GM21723 (cell line): Measurements from ENCODE around the gene MYOF.

Experiments used
- ATAC-seq: cut with Tn5 transposase; IDR thresholded peaks from one replicate; pipeline ENCODE4 v1.9.1; 2021; ENCODE audit warnings: mild to moderate bottlenecking, moderate library complexity; ENCODE audit not compliant: unreplicated experiment

The MYOF gene

GRCh38 chr10:93482145-93482834, at the start of gene MYOF:
TSS of gene MYOF (minus strand) at chr10:93482334. CDS start at chr10:93482194, 140 bp downstream.
- ATAC-seq, result peak; percentile 82

- no peak for ATAC-seq
Measured at GRCh38 chr10:93518531-93518930, 36.4 kb upstream of the MYOF start.

GRCh38 chr10:93516006-93516380, 33.9 kb upstream of the MYOF start:
- ATAC-seq, result no peak

GRCh38 chr10:93515071-93516005, 33.2 kb upstream of the MYOF start:
- no peak for ATAC-seq

GRCh38 chr10:93514521-93514920, 32.4 kb upstream of the MYOF start:
- ATAC-seq, result no peak

- no peak for ATAC-seq
Measured at GRCh38 chr10:93513091-93513490, 31.0 kb upstream of the MYOF start.

GRCh38 chr10:93512565-93512964, 30.4 kb upstream of the MYOF start:
- no peak for ATAC-seq

GRCh38 chr10:93509816-93510215, 27.7 kb upstream of the MYOF start:
- no peak for ATAC-seq

GRCh38 chr10:93505075-93505474, 22.9 kb upstream of the MYOF start:
- ATAC-seq, result no peak

GRCh38 chr10:93503075-93503474, 20.9 kb upstream of the MYOF start:
- peak; percentile 72 for ATAC-seq

GRCh38 chr10:93501650-93502049, 19.5 kb upstream of the MYOF start:
- ATAC-seq, result no peak

- no peak for ATAC-seq
Measured at GRCh38 chr10:93498166-93498565, 16.0 kb upstream of the MYOF start.

- peak; percentile 97 for ATAC-seq
Measured at GRCh38 chr10:93496322-93497041, 14.3 kb upstream of the MYOF start, which contains the start of gene CEP55. TSS of gene CEP55 (plus strand) at chr10:93496612. CDS start at chr10:93500052, 3,440 bp downstream.

- ATAC-seq, result peak; percentile 21
Measured at GRCh38 chr10:93495654-93496321, 13.7 kb upstream of the MYOF start.

GRCh38 chr10:93494494-93494893, 12.4 kb upstream of the MYOF start:
- no peak for ATAC-seq

- no peak for ATAC-seq
Measured at GRCh38 chr10:93493162-93493561, 11.0 kb upstream of the MYOF start.

GRCh38 chr10:93491602-93492121, 9.5 kb upstream of the MYOF start:
- no peak for ATAC-seq

- no peak for ATAC-seq
Measured at GRCh38 chr10:93488956-93489528, 6.9 kb upstream of the MYOF start.

- ATAC-seq, result no peak
Measured at GRCh38 chr10:93485690-93486089, 3.6 kb upstream of the MYOF start.

GRCh38 chr10:93481637-93482144, 443 bp downstream of the MYOF start:
- no peak for ATAC-seq
